Coronary artery (tissue), 2 donors: ENCODE data around the gene SLC7A8.
A peak's percentile ranks its signal among the peaks of the same experiment; 100 is the strongest.

Experiments used
- DNase-seq: peaks from one replicate; pipeline ENCODE4 v3.0.0-alpha.2; 2017; ENCODE audit warnings: low spot score
- H3K27ac ChIP-seq, 2 donors: fragments of 200-600 bp; sonication (generic); one replicate each; pipeline ENCODE4 v1.5.1; 2016 to 2019
- H3K4me3 ChIP-seq: fragments of 200-600 bp; sonication (generic); 2 replicates; pipeline ENCODE4 v1.5.1; 2016; ENCODE audit warnings: mild to moderate bottlenecking, moderate library complexity
- TF ChIP-seq, protein P1 (sequence below): fragments of 200-600 bp; sonication (generic); IDR thresholded peaks from one replicate; pipeline ENCODE4 v1.5.1; 2019; ENCODE audit warnings: antibody characterized with exemption

Gene SLC7A8

DNA sequence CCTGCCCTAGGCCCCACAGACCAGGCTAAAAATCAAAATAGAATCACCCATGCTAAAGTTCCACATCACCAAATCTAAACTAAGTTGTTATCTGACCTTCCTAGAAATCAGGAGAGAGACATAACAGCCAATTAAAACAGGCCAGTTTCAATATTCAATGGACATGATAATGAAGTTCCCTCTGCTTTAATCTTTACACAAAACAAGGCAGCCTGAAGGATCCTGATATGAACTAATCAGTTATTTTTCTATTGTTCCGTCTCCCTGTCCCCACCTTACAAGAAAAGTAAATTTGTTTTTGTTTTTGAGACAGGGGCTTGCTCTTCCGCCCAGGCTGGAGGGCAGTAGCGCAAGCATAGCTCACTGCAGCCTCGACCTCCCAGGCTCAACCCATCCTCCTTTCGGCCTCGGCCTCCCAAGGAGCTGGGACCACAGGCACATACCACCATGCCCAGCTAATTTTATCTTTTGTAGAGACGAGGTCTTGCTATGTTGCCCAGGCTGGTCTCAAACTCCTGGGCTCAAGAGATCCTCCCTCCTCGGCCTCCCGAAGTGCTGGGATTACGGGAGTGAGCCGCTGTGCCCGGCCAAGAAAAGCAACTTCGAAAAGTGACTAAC, 59.0 kb downstream of the SLC7A8 start:
- TF ChIP-seq, protein P1, sequence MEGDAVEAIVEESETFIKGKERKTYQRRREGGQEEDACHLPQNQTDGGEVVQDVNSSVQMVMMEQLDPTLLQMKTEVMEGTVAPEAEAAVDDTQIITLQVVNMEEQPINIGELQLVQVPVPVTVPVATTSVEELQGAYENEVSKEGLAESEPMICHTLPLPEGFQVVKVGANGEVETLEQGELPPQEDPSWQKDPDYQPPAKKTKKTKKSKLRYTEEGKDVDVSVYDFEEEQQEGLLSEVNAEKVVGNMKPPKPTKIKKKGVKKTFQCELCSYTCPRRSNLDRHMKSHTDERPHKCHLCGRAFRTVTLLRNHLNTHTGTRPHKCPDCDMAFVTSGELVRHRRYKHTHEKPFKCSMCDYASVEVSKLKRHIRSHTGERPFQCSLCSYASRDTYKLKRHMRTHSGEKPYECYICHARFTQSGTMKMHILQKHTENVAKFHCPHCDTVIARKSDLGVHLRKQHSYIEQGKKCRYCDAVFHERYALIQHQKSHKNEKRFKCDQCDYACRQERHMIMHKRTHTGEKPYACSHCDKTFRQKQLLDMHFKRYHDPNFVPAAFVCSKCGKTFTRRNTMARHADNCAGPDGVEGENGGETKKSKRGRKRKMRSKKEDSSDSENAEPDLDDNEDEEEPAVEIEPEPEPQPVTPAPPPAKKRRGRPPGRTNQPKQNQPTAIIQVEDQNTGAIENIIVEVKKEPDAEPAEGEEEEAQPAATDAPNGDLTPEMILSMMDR = no peak
- no peak overlapping the region for H3K4me3 ChIP-seq
- peak overlapping the region in 1 of 2 donors; percentile 26 for H3K27ac ChIP-seq
- DNase-seq = no peak

DNA sequence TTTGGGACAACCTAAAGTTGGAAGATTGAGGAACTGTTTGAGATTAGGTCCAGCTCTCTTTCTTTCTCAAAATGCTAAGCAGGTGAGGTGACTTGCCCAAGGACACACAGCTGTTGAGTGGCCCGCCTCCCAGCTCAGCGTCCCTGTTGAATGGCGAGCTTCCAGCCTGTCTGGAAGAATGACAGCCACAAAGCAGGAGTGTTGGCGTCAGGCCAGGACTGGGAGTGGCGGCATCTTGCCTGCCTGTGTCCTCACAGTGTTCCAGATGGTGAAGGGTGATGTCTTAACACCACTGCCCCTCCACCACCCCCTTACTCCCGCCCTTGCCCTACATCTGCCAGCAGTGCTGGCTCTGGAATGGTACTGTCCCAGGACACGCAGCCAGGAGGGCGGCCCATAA, 60.0 kb downstream of the SLC7A8 start:
- TF ChIP-seq, protein P1 = no peak
- no peak for DNase-seq
- H3K27ac ChIP-seq = no peak overlapping the region
- no peak overlapping the region for H3K4me3 ChIP-seq

DNA sequence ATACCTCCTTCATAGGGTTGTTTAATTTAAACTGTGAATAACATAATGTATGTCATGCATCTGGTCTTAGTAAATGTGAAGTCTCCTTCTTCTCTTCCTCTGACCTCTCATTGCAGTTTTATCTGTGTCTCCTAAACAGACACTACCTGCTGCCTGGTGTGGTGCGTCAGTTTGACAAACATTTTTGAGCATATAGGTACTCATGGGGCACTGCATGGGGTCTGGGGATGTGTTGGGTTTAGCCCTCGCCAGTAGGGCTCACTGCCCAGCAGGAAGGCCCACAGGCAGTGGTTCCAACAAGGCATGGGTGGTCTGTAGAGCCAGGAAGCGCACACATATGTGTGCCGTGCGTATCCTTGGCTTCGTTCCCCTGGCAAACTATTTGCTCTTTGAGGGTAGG, 61.4 kb downstream of the SLC7A8 start:
- Histone ChIP-seq H3K27ac (no peak overlapping the region), H3K4me3 (no peak overlapping the region)
- TF ChIP-seq, protein P1 = no peak
- no peak for DNase-seq

DNA sequence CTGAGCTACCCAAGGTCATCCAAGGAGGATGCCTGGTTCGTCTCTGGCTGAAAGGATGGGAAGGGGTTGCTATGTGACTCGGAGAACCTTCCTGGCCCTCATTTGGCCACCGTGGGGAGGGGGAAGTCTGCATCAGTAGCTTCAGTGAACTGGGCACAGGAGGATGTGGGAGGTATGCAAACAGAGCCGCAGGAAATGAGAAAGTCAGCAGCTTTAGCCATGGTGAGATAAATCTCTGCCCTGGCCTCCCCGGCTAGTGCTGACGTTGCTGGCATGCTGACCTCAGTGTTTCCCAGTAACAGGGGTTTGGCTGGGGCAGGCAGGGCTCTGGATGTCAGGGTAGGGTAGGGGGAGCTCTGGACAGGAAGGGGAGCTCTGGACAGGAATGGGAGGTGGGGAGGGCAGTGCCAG, 62.1 kb downstream of the SLC7A8 start:
- TF ChIP-seq, protein P1 = no peak
- no peak overlapping the region for H3K4me3 ChIP-seq
- peak overlapping the region; percentile 27 to 38 for H3K27ac ChIP-seq
- no peak for DNase-seq

DNA sequence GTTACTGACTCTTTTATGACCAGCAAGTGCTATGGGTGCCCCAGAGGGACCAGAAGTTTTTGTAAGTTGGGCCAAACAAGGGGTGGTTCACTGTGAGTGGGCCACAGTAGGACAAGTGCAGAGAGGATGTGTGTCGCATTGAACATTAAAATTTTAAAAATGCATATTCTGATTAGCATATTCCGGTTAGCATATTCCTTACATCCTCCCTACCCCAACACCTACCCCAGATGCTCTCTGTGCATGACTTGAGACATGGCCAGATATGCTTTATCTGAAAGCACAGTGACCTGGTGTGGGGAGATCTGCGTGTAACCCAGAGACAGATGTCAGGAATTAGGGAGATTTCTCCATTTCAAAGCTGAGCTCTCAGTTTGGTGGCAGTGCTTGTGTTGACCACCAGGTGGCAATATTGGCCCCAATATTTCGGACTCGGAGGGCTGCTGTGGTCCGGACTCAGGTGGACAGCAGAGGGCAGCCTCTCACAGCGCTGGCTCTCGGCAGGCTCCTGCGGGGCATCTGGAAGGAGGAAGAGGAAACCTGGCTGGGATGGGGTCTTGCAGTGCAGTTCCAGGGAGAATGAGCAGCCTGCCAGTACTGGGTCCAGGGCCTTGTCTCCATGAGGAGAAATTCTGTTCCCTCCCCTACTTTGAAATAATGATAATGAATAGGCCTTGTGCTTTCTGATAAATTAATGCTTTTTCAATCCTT, 62.8 kb downstream of the SLC7A8 start:
- TF ChIP-seq, protein P1 = peak; percentile 99
- peak; percentile 92 for DNase-seq
- Histone ChIP-seq H3K27ac (peak overlapping the region in 1 of 2 donors; percentile 38), H3K4me3 (no peak overlapping the region)

DNA sequence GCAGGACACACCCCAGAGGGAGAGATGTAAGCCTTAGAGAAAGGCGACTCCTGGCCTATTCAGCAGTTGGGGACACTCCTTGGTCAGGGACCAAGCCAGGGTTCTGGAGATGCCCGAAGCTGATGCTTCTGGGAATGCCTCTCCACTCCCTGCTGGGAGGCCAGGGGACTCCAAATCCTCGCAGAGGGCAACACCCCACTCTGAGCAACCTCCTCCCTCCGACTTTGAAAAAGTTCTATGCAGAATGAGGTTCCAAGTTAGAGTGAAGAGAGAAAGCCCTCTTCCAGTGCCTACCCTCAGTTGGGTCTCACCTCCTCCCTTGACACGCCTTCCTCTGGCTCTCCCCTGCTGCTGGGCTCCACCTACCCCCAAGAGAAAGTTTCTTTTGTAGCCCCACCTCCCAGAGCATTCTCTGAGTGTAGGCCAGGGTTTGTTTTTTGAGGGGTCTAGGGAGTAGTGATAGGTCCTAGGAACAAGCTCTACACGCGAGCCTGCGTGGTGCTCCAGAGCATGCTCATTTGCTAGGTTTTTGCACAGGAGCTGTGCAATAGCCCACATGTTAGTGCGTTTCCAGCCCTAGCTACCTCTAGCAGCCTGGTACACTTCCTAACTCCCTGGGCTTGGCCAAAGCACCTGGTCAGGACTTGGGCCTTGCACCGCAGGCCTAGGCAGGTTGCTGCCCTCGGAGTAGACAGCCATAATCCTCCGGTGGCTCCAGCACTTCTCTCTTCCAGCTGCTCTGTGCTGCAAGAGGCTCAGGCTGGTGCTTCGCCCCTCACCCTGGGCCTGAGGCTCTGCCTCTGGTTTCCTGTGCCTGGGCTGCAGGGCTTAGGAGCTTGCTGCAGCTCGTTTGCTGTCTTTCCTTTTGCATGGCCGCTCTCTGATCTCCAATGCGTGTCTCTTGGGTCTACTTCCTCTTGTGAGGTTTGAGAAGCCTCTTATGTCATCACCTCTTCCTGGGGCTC, 63.8 kb downstream of the SLC7A8 start:
- no peak for DNase-seq
- Histone ChIP-seq H3K4me3 (no peak overlapping the region), H3K27ac (no peak overlapping the region)
- TF ChIP-seq, protein P1 = no peak
